Esophagus muscularis mucosa (tissue), 4 donors: ENCODE data around the gene ANGPT4. TPM values are rescaled to one million over a fixed set of nuclear protein-coding genes. Genes with fewer than 3 reads are reported as not detected.
"Not testable (repeated sequence)": the region's sequence is repeated elsewhere in the genome, so short reads cannot be mapped to it uniquely, and the experiment has no call there.

ENCODE experiments used
- DNase-seq: peaks from one replicate; pipeline ENCODE4 v3.0.0-alpha.2; 2017; ENCODE audit errors: extremely low spot score
- H3K27ac ChIP-seq, 4 donors: fragments of 200-600 bp; sonication (generic); replicated peaks in 1 of 4; 1 replicate in 3 of 4; 2 replicates in 1 of 4; pipeline ENCODE4 v1.5.1; 2016 to 2019; ENCODE audit warnings: mild to moderate bottlenecking in 1 of 4
- H3K27me3 ChIP-seq, 4 donors: fragments of 200-600 bp; sonication (generic); one replicate each; pipeline versions ENCODE4 v1.5.1 to v1.6.0; 2016 to 2019
- H3K36me3 ChIP-seq, 4 donors: fragments of 200-600 bp; sonication (generic); one replicate each; pipeline ENCODE4 v1.5.1; 2016 to 2019
- H3K4me1 ChIP-seq, 4 donors: fragments of 200-600 bp; sonication (generic); one replicate each; pipeline ENCODE4 v1.5.1; 2016 to 2019
- H3K4me3 ChIP-seq, 4 donors: fragments of 200-600 bp; sonication (generic); 1 replicate in 2 of 4; 2 replicates in 2 of 4; pipeline ENCODE4 v1.5.1; 2016 to 2019; ENCODE audit warnings: mild to moderate bottlenecking in 4 of 4, moderate library complexity in 1 of 4
- H3K9me3 ChIP-seq, 4 donors: fragments of 200-600 bp; sonication (generic); 1 replicate in 3 of 4; 2 replicates in 1 of 4; pipeline ENCODE4 v1.5.1; 2016 to 2019
- CTCF ChIP-seq, 3 experiments: fragments of 200-600 bp in 2 of 3; fragments of 450-650 bp in 1 of 3; sonication (generic) in 2 of 3; IDR thresholded peaks; one replicate each; pipeline ENCODE4 v1.5.1; 2017 to 2019; ENCODE audit warnings: antibody characterized with exemption in 3 of 3, mild to moderate bottlenecking in 2 of 3, moderate library complexity in 1 of 3
- EP300 ChIP-seq: sonication (generic); formaldehyde crosslinking; IDR thresholded peaks from one replicate; pipeline ENCODE4 v1.6.1; 2017; ENCODE audit warnings: antibody characterized with exemption
- POLR2A ChIP-seq: fragments of 450-650 bp; IDR thresholded peaks from one replicate; pipeline ENCODE4 v1.6.1; 2017; ENCODE audit warnings: antibody characterized with exemption, moderate library complexity, mild to moderate bottlenecking, low read depth
- POLR2AphosphoS5 ChIP-seq, 2 donors: sonication (generic); formaldehyde crosslinking; IDR thresholded peaks; one replicate each; pipeline ENCODE4 v1.6.1; 2017; ENCODE audit warnings: antibody characterized with exemption in 2 of 2
- WGBS: methylation state at CpG from one replicate; pipeline ENCODE4 v1.1.5; 2018; 5-methylcytosine and 5-hydroxymethylcytosine counted together
- intact Hi-C: fragments of 100-400 bp; cut with DNase I; formaldehyde crosslinking; loops from one replicate; pipeline ENCODE4 v1.15.1; 2023
- total RNA-seq, 4 donors: library from RNA; depleted of rRNA; stranded (reverse); fragments of >200 nt; gene quantifications; one replicate each; pipeline versions ENCODE4 v1.1.0 to v1.2.1, GENCODE V29; 2016

The ANGPT4 gene
- total RNA-seq, 4 donors from 2014 or later: under 0.01 to 0.46 (median 0.13) TPM; not detected in 1

- Histone ChIP-seq H3K27me3 (no peaks in the 10 kb centered on the region), H3K4me1 (no peaks in the 10 kb centered on the region), H3K27ac (no peak overlapping the region), H3K36me3 (no peaks in the 10 kb centered on the region), H3K4me3 (no peak overlapping the region), H3K9me3 (no peaks in the 10 kb centered on the region)
- DNase-seq: no peak
- TF ChIP-seq POLR2A: no peak
- TF ChIP-seq POLR2AphosphoS5 (IDR thresholded peaks at IDR 0.05): no peak
- TF ChIP-seq EP300: no peak
- TF ChIP-seq CTCF (IDR thresholded peaks at IDR 0.05): no peak
- intact Hi-C loops: no loop called here
- 58% methylated on average over 12 of the region's 12 CpGs for WGBS
Observed at GRCh38 chr20:856361-856775, 59.8 kb downstream of the ANGPT4 start.

- Histone ChIP-seq H3K9me3 (no peaks in the 10 kb centered on the region), H3K4me3 (no peak overlapping the region), H3K27ac (no peak overlapping the region), H3K27me3 (no peaks in the 10 kb centered on the region), H3K36me3 (no peaks in the 10 kb centered on the region), H3K4me1 (no peaks in the 10 kb centered on the region)
- intact Hi-C loops: no loop called here
- no peak for TF ChIP-seq CTCF (IDR thresholded peaks at IDR 0.05)
- no peak for TF ChIP-seq POLR2AphosphoS5 (IDR thresholded peaks at IDR 0.05)
- TF ChIP-seq EP300: no peak
- no peak for TF ChIP-seq POLR2A
- DNase-seq: no peak
- 64% methylated on average over 9 of the region's 11 CpGs for WGBS
Observed at GRCh38 chr20:855466-856360, 60.4 kb downstream of the ANGPT4 start.

- WGBS: 84% methylated on average over 6 of the region's 6 CpGs
- no peaks in the 10 kb centered on the region for H3K27me3 ChIP-seq
- H3K36me3 ChIP-seq: no peaks in the 10 kb centered on the region
- DNase-seq: no peak
- intact Hi-C loops: no loop called here
- no peak overlapping the region for H3K27ac ChIP-seq
- H3K9me3 ChIP-seq: no peaks in the 10 kb centered on the region
- H3K4me1 ChIP-seq: no peaks in the 10 kb centered on the region
- H3K4me3 ChIP-seq: no peak overlapping the region
- TF ChIP-seq CTCF (IDR thresholded peaks at IDR 0.05) (no peak), EP300 (no peak), POLR2AphosphoS5 (IDR thresholded peaks at IDR 0.05) (no peak), POLR2A (no peak)
Observed at GRCh38 chr20:854601-855000, 61.5 kb downstream of the ANGPT4 start.

GRCh38 chr20:853406-853996, 62.6 kb downstream of the ANGPT4 start:
- Histone ChIP-seq H3K4me1 (no peaks in the 10 kb centered on the region), H3K27me3 (no peaks in the 10 kb centered on the region), H3K36me3 (no peaks in the 10 kb centered on the region), H3K27ac (no peak overlapping the region), H3K4me3 (no peak overlapping the region), H3K9me3 (no peaks in the 10 kb centered on the region)
- TF ChIP-seq CTCF (IDR thresholded peaks at IDR 0.05) (no peak), EP300 (no peak), POLR2A (no peak), POLR2AphosphoS5 (IDR thresholded peaks at IDR 0.05) (no peak)
- no peak for DNase-seq
- intact Hi-C loops: no loop called here
- 94% methylated on average over 4 of the region's 4 CpGs for WGBS

- H3K27ac ChIP-seq, intact Hi-C loops, H3K36me3 ChIP-seq, H3K4me3 ChIP-seq, H3K9me3 ChIP-seq, DNase-seq: not testable (repeated sequence)
- Histone ChIP-seq H3K4me1 (peaks cover 17 to 24% (median 19%) of the 10 kb centered on the region in 4 donors), H3K27me3 (peaks cover 0 to 14% (median 0%) of the 10 kb centered on the region in 4 donors)
- 91% methylated on average over 8 of the region's 8 CpGs for WGBS
Observed at GRCh38 chr20:848731-849130, 67.4 kb downstream of the ANGPT4 start.
